ENCODE results near the gene CCR3.

Gene CCR3

GRCh38 chr3:46289966-46290365 lies 47.7 kb downstream of the CCR3 start:
- TF ChIP-seq EP300 (IDR thresholded peaks at IDR 0.05; ENCODE audit: borderline replicate concordance) (no peak), MAX (IDR thresholded peaks at IDR 0.05) (no peak), TEAD4 (IDR thresholded peaks at IDR 0.05) (no peak), TCF12 (IDR thresholded peaks at IDR 0.05; ENCODE audit: low read depth) (no peak), CREB1 (IDR thresholded peaks at IDR 0.05; ENCODE audit: low read depth) (no peak), YY1 (IDR thresholded peaks at IDR 0.05; ENCODE audit: low read depth) (no peak), RAD21 (IDR thresholded peaks at IDR 0.05; ENCODE audit: low read depth) (no peak), NFIC (IDR thresholded peaks at IDR 0.05) (no peak), FOXM1 (IDR thresholded peaks at IDR 0.05; ENCODE audit: borderline replicate concordance, low read depth) (no peak), ZBTB7A (IDR thresholded peaks at IDR 0.05; ENCODE audit: low read depth) (no peak)

GRCh38 chr3:46291046-46291445 lies 48.8 kb downstream of the CCR3 start:
- TF ChIP-seq YY1 (IDR thresholded peaks at IDR 0.05; ENCODE audit: low read depth), result no peak
- TF ChIP-seq RAD21 (IDR thresholded peaks at IDR 0.05; ENCODE audit: low read depth), result no peak
- TF ChIP-seq REST (IDR thresholded peaks at IDR 0.05; ENCODE audit: low read depth), result no peak
- no peak for TF ChIP-seq EGR1 (IDR thresholded peaks at IDR 0.05)
- TF ChIP-seq TAF1 (IDR thresholded peaks at IDR 0.05; ENCODE audit: low read depth), result no peak
- TF ChIP-seq ZBTB7A (IDR thresholded peaks at IDR 0.05; ENCODE audit: low read depth), result no peak
- TF ChIP-seq CEBPB (IDR thresholded peaks at IDR 0.05), result no peak
- no peak for TF ChIP-seq FOXM1 (IDR thresholded peaks at IDR 0.05; ENCODE audit: borderline replicate concordance, low read depth)
- TF ChIP-seq CREB1 (IDR thresholded peaks at IDR 0.05; ENCODE audit: low read depth), result no peak
- TF ChIP-seq MAX (IDR thresholded peaks at IDR 0.05), result no peak
- no peak for TF ChIP-seq TCF12 (IDR thresholded peaks at IDR 0.05; ENCODE audit: low read depth)
- no peak for TF ChIP-seq TEAD4 (IDR thresholded peaks at IDR 0.05)
- no peak for TF ChIP-seq EP300 (IDR thresholded peaks at IDR 0.05; ENCODE audit: borderline replicate concordance)
- TF ChIP-seq NFIC (IDR thresholded peaks at IDR 0.05), result no peak
- no peak for TF ChIP-seq USF1 (IDR thresholded peaks at IDR 0.05)

GRCh38 chr3:46293035-46293724 lies 50.9 kb downstream of the CCR3 start:
- TF ChIP-seq TEAD4 (IDR thresholded peaks at IDR 0.05), result no peak
- no peak for TF ChIP-seq MAX (IDR thresholded peaks at IDR 0.05)
- TF ChIP-seq USF1 (IDR thresholded peaks at IDR 0.05), result no peak
- no peak for TF ChIP-seq TAF1 (IDR thresholded peaks at IDR 0.05; ENCODE audit: low read depth)

GRCh38 chr3:46293991-46294833 lies 52.0 kb downstream of the CCR3 start:
- TF ChIP-seq TEAD4 (IDR thresholded peaks at IDR 0.05), result no peak
- TF ChIP-seq FOXM1 (IDR thresholded peaks at IDR 0.05; ENCODE audit: borderline replicate concordance, low read depth), result no peak
- TF ChIP-seq RAD21 (IDR thresholded peaks at IDR 0.05; ENCODE audit: low read depth), result no peak
- TF ChIP-seq EP300 (IDR thresholded peaks at IDR 0.05; ENCODE audit: borderline replicate concordance), result no peak
- no peak for TF ChIP-seq CEBPB (IDR thresholded peaks at IDR 0.05)
- no peak for TF ChIP-seq USF1 (IDR thresholded peaks at IDR 0.05)
- TF ChIP-seq CREB1 (IDR thresholded peaks at IDR 0.05; ENCODE audit: low read depth), result no peak
- no peak for TF ChIP-seq MAX (IDR thresholded peaks at IDR 0.05)
- TF ChIP-seq TAF1 (IDR thresholded peaks at IDR 0.05; ENCODE audit: low read depth), result no peak
- no peak for TF ChIP-seq ZBTB7A (IDR thresholded peaks at IDR 0.05; ENCODE audit: low read depth)
- no peak for TF ChIP-seq NFIC (IDR thresholded peaks at IDR 0.05)
- TF ChIP-seq REST (IDR thresholded peaks at IDR 0.05; ENCODE audit: low read depth), result no peak
- TF ChIP-seq YY1 (IDR thresholded peaks at IDR 0.05; ENCODE audit: low read depth), result no peak
- no peak for TF ChIP-seq EGR1 (IDR thresholded peaks at IDR 0.05)
- TF ChIP-seq TCF12 (IDR thresholded peaks at IDR 0.05; ENCODE audit: low read depth), result no peak

Data from Ishikawa (cell line).